Skin of body (tissue), 2 donors: Measurements from ENCODE around the gene STARD3NL. TPM values are rescaled to one million over a fixed set of nuclear protein-coding genes. Genes with fewer than 3 reads are reported as not detected.
"Not testable (repeated sequence)": the region's sequence is repeated elsewhere in the genome, so short reads cannot be mapped to it uniquely, and the experiment has no call there.

Experiments
- DNase-seq: peaks from one replicate; lab custom pipeline; 2025; lab: John Stamatoyannopoulos, UW
- total RNA-seq: library from RNA; depleted of rRNA; stranded (reverse); fragments of >200 nt; gene quantifications from one replicate; pipeline ENCODE4 v1.2.3, GENCODE V29; 2014

The STARD3NL gene
- 22.0 TPM for total RNA-seq

GRCh38 chr7:38178004-38178694 is at the start of gene STARD3NL:
TSS of gene STARD3NL (plus strand) at chr7:38178245. CDS start at chr7:38207505, 29,260 bp downstream.
- peak; percentile 100 for DNase-seq

- DNase-seq = no peak
These were observed 48.9 kb upstream of the STARD3NL start for GRCh38 chr7:38129162-38129561.

- no peak for DNase-seq
These were observed 48.5 kb upstream of the STARD3NL start for GRCh38 chr7:38129579-38129978.

- no peak for DNase-seq
These were observed 39.9 kb upstream of the STARD3NL start for GRCh38 chr7:38138171-38138570.

- DNase-seq = no peak
These were observed 36.9 kb upstream of the STARD3NL start for GRCh38 chr7:38141187-38141586.

GRCh38 chr7:38142736-38143135 is 35.3 kb upstream of the STARD3NL start:
- DNase-seq = no peak

GRCh38 chr7:38147005-38147404 is 31.0 kb upstream of the STARD3NL start:
- no peak for DNase-seq

GRCh38 chr7:38151556-38151955 is 26.5 kb upstream of the STARD3NL start:
- no peak for DNase-seq

GRCh38 chr7:38153515-38153914 is 24.5 kb upstream of the STARD3NL start:
- no peak for DNase-seq

GRCh38 chr7:38154278-38154677 is 23.8 kb upstream of the STARD3NL start:
- DNase-seq = no peak

- DNase-seq = no peak
These were observed 18.0 kb upstream of the STARD3NL start for GRCh38 chr7:38160003-38160571.

GRCh38 chr7:38162036-38162435 is 16.0 kb upstream of the STARD3NL start:
- DNase-seq = no peak

GRCh38 chr7:38163671-38164070 is 14.4 kb upstream of the STARD3NL start:
- no peak for DNase-seq

GRCh38 chr7:38168890-38169570 is 9.0 kb upstream of the STARD3NL start:
- DNase-seq = no peak

GRCh38 chr7:38169847-38170246 is 8.2 kb upstream of the STARD3NL start:
- no peak for DNase-seq

GRCh38 chr7:38171623-38172391 is 6.2 kb upstream of the STARD3NL start:
- DNase-seq = no peak

GRCh38 chr7:38175547-38175946 is 2.5 kb upstream of the STARD3NL start:
- DNase-seq = not testable (repeated sequence)

GRCh38 chr7:38177621-38178003 is 433 bp upstream of the STARD3NL start:
- no peak for DNase-seq

- peak; percentile 65 for DNase-seq
These were observed 775 bp downstream of the STARD3NL start for GRCh38 chr7:38178695-38179344.

GRCh38 chr7:38179776-38180226 is 1.8 kb downstream of the STARD3NL start:
- DNase-seq = peak; percentile 25

- no peak for DNase-seq
These were observed 3.1 kb downstream of the STARD3NL start for GRCh38 chr7:38181111-38181510.
